HG02763 (cell line): ENCODE data around the gene CIT.

ENCODE experiments used
- ATAC-seq: cut with Tn5 transposase; IDR thresholded peaks from one replicate; pipeline ENCODE4 v1.9.1; 2021; ENCODE audit warnings: mild to moderate bottlenecking, moderate library complexity; ENCODE audit not compliant: unreplicated experiment

CIT gene

DNA sequence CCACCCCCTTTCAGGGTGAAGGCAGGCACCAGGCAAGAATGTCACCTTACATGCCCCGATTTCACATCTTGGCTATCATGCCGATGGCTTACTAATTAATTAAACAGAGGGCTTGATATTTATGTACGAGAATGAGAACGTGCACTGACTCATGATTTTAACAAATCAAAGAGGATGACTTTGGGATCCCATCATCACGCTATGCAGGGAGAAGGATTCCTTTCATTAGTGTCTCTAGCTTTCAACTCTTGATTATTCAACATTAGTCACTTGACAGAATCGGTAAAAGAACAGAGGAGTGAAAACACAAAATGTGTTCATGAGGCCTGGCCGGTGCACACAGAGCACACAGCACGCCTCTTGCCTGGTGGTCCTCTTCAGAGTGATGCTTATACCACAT lies 128.6 kb downstream of the CIT start:
- ATAC-seq, result no peak

DNA sequence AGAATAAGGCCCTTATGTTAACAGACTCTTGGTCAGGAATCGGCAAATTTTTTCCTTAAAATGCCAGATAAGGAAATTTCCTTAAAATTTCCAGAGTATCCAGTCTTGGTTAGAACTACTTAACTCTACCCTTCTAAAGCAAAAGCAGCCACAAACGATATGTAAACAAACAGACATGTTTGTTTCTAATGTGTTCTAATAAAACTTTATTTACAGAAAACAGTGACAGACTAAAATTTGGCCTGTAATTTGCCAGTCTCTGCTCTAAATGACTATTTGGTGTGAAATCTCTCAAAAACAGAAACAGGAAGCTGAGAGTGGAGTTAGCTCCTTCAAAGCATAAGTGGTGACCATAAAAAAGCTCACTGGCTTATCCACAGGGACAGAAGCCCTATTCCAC lies 131.0 kb downstream of the CIT start:
- ATAC-seq, result no peak

DNA sequence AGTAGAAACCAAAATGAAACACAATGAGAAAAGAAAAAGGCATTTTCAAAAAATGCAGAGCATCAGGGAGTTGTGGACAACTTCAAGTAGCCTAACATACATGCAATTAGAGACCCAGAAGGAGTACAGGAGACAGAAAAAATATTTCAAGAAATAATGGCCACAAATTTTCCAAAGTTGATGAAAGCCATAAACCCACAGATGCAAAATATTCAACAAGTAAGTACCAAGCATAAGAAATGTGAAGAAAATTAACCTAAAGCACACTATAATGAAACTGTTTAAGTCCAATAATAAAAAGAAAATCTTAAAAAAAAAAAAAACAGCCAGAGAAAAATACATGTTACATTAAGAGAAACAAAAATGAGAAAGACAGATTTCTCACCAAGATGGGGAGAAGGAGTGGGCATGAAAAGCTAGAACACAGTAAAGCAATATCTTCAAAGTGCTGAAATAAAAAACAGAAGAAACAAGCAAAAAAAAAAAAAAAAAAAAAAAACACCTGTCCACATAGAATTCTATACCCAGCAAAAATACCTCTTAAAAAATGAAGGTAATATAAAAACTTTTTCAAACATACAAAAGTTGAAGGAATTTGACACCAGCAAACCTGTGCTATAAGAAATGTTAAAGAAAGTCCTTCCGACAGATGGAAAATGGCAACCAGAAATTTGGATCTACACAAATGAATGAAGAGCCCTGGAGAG lies 132.1 kb downstream of the CIT start:
- no peak for ATAC-seq

DNA sequence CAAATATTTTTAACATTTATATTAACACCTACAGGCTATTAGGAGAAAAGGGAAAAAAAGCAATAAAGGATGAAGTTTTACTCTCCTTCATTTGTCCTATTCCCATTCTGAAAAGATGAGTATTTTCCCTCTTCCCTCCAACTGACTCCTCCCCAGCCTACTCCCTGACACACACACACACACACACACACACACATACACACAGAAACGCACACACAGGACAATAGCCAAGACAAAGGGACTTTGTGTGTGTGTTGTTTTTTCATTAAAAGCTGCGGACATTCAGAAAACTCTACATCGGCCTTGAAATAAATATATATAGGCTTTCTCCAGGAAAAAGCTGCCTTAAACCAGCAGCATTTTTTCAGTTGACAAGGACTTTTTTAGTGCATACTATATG lies 134.4 kb downstream of the CIT start:
- ATAC-seq, result no peak

DNA sequence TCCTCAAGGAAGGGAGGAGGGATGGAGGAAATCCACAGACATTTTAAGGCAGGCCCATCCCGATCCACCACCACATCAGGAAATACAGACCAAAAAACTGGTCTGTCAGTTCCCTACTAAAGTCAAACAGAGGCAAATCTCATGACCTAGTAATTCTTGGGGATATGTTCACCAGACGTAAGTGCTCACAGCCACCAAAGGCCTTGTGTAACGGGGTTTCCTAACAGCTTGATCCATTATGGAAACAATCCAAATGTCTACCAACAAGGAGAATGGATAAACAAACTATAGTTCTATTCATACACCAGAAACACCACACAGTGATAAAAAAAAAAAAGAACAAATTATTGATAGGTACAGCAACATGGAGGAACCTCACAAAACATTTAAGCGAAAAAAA lies 136.3 kb downstream of the CIT start:
- no peak for ATAC-seq

DNA sequence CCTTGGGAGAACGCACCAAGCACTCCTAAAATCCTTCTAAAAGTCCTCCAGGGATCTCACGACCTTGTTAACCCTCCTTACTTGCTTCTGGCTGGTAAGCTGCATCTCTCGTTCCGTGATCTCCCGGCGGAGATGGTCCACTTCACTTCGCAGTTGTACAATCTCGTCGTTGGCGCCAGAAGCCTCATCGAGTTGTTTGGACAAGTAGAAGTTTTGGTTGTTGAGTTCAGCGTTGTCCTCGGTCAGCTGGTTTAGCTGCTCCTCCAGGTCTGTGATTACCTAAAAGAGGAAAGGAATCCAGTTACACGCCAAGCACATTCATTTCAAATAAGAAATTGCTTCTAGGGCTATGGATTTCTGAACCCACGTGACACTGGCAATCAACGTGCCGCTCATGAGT lies 142.0 kb downstream of the CIT start:
- ATAC-seq, result no peak

DNA sequence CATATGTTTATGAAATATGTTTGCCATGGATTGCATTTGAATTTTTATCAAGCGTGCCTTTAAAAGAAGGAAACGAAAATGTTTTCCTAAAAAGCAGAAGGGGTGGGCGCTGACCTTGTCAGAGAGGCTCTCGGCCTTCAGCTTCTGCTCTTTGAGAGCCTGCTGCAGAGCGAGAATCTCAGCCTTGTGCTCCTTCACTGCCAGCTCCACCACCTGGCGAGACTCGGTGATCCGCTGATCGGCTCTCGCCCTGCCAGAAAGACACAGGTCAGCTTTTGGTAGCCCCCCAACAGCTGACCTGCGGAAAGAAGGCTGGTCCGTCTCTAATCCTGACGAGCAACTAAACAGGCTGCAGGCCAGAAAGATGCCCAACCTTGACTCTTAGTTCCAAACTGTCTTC lies 146.7 kb downstream of the CIT start:
- ATAC-seq, result no peak

DNA sequence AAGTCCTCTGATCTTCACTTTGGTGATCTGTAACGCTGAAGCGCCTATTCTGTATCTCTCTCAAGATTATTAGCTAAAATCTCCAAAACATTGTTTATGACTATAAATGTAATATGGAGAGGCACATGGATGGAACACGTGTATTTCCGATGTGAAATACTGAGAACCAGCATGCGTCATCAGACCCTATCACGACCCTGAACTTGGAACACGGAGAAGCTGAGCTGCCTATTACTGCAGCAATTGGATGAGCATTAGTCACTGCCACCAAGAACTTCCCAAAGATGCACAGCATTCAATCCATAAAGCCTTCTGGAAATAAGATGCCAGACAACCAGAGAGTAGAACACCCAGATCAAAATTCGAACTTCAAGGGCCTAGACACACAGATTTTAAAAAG lies 147.2 kb downstream of the CIT start:
- no peak for ATAC-seq

DNA sequence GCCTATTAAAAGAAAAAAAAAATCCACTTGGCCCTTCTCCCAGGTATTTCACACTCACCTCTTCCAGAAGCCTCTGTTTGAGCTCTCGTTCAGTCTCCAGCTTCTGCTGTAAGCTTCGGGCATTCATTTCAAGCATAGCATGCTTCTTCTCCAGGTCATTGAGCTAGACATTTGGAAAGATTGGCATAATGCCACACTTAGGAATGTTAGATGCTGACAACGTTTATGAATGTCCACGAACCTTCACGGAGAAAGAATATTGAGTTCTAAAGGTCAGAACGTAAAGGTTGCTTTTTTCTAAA lies 148.7 kb downstream of the CIT start:
- no peak for ATAC-seq

DNA sequence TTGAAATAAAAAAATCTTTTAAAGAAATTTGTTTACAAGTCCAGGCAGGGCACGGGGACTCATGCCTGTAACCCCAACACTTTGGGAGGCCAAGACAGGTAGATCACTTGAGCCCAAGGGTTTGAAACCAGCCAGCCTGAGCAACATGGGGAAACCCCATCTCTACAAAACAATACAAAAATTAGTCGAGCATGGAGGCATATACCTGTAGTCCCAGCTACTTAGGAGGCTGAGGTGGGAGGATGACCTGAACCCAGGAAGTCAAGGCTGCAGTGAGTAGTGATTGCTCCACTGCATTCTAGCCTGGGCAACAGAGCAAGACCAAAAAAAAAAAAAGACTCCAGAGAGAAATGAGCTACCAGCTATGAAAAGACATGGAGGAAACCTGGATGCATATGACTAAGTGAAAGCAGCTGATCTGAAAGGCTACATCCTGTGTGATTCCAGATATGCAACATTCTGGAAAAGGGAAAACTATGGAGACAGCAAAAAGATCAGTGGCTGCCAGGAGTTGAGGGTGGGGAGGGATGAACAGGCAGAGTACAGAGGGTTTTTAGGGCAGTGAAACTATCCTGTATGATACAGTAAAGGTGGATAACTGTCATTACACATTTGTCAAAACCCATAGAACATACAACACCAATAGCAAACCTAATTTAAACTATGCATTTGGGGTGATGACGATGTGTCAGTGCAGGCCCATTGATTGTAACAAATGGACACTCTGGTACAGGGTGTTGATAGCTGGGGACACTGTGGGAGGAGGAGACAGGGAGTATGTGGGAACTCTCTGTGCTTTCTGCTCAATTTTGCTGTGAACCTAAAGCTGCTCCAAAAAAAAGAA lies 149.3 kb downstream of the CIT start:
- no peak for ATAC-seq

DNA sequence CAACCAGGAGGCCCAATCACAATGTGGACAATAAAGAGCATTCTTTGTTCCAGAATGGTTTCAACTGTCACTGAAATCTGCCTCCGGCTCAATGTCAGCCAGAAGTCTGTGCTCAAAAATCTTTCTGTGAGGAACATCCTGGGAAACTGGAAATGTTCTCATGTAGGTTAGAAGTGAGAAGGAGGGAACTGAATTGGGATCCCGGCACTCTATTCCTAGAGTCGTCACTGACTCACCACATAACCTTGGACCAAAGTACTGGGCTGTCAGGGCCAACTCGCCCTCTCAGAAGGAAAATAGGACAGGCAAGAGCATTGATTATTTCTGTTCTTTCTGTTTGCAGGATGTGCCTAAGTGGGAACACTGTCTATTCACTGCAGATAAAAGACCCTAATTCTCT lies 151.6 kb downstream of the CIT start:
- ATAC-seq, result no peak

DNA sequence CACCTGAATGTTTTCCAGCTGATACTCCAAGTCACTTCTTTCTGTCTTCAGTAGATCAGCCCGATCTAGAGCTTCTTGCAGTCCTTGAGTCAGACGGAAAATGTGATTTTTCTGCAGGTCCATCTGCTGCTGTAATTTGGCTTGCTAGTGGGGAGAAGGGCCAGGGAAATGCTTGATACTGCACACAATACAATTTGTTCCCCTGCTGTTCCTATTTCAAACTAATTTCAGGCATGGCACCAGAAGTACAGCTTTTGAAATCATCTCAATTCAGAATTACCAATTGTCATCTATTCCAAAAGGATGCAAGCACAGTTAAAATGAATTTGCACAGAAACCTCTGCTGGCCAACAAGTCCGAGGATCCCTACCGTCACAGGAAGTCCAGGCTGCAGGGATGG lies 155.8 kb downstream of the CIT start:
- ATAC-seq, result no peak

DNA sequence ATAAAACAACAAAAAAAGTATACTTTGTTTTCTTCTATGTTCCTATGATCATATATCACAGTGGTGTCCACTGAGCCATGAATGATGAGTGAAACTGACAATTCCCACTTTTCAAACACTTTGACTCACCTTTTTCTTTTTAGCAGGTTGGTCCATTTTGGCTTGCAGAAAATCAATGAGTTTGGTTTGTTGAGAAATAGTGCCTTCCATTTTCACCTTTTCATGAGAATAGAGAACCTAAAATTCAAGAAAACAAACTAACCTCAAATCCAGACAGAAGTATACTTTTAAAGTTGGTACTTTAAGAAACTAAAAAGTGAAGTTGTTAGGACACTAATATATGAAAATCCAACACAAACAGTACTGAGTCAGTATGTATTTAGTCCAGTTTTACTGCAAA lies 156.8 kb downstream of the CIT start:
- no peak for ATAC-seq

DNA sequence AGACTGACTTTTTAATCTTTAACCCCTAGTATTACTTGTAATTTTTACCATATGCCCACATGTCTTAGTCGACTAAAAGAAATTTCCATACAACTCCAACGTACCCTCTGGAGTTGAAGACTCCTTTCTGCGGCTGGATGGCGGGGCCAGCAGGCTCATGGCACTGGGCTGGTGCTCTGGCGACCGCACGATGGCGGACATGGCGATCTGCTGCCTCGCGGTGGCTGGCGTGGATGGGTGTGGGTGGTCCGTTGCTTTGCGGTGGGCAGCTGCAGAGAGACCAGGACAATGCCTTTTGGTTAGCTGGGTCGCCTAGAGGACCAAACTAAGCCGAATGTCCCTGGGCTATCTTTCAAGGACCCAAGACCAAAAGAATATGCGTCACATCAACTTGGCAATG lies 159.0 kb downstream of the CIT start:
- no peak for ATAC-seq

DNA sequence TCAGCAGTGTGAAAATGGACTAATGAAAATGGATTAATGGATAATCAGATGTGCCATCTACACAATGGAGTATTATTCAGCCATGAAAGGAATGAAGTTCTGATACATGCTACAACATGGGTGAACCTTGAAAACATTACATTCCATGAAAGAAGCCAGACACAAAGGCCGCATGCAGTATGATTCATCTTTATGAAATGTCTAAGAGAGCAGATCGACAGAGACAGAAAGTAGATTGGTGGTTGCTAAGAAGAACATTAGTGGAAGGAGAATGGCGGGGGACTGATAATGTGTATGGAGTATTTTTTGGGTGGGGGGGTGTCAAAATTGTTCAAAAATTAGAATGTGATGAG lies 161.9 kb downstream of the CIT start:
- ATAC-seq, result no peak

DNA sequence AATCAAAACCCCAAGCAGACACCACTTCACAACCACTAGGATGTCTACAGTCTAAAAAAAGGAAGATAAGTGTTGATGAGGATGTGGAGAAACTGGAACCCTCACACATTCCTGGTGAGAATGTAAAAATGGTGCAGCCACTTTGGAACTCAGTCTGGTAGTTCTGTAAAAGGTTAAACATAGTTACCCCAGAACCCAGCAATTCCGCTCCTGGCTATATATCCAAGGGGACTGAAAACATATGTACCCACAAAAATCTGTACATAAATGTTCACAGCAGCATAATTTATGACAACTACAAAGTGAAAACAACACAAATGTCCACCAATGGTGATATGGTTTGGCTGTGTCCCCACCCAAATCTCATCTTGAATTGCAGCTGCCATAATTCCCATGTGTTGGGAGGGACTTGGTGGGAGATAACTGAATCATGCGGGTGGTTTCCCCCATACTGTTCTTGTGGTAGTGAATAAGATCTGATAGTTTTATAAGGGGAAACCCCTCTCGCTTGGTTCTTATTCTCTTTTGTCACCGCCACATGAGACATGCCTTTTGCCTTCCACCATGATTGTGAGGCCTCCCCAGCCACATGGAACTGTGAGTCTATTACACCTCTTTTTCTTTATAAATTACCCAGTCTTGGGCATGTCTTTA lies 162.4 kb downstream of the CIT start:
- no peak for ATAC-seq

DNA sequence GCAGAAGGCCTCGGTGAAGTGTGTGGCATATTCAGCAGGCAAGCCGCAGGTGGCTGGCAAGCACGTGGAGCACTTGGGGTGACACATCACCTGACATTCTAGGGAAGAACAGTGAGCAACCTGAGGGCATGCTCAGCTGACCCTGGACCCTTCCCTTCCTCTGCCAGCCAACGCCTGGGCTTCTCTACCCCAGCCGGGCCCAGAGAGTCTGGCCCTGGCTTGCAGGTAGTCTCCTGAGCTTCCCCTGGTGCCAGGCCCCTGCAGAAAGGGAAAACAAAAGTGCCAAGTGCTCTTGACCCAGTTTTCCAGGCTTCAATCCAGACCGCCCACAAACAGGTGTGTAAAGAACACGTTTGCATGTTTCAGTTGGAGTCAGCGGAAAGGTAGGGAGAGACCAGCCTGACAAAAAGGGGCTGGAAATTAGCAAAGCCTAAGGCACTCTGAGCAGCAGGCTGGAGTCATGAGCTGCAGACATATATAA lies 163.5 kb downstream of the CIT start:
- ATAC-seq, result no peak

DNA sequence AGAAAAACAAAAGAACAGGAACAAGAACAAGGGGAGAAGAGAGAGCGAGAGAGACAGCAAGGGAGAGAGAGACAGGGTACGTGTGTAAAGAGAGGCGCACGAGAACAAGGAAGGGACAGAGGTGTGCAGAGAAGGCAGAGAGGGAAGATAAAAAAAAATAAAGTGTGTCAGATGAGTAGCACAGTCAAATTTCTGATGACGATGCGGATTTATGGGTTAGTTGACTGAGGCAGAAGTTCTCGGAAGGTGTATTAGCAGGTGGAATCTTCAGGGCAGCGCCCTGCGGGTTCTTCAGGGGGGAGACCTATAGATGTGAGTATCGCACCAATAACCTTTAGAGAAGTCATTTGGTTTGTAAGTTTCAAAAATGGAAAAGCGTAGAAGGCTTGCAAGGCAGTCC lies 164.4 kb downstream of the CIT start:
- ATAC-seq, result no peak

DNA sequence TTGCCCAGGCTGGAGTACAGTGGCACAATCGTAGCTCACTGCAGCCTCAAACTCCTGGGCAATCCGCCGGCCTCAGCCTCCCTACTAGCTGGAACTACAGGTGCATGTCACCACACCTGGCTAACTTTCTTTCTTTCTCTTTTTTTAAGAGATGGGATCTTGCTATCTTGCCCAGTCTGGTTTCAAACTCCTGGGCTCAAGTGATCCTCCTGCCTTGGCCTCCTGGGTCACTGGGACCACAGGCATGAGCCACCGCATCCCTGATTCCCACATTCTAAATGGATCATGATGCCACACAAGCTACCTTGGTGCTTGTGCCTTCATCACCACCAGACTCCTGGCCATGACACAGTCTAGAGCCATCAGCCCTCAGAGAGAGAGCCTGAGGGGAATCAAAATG lies 165.4 kb downstream of the CIT start:
- ATAC-seq, result no peak

DNA sequence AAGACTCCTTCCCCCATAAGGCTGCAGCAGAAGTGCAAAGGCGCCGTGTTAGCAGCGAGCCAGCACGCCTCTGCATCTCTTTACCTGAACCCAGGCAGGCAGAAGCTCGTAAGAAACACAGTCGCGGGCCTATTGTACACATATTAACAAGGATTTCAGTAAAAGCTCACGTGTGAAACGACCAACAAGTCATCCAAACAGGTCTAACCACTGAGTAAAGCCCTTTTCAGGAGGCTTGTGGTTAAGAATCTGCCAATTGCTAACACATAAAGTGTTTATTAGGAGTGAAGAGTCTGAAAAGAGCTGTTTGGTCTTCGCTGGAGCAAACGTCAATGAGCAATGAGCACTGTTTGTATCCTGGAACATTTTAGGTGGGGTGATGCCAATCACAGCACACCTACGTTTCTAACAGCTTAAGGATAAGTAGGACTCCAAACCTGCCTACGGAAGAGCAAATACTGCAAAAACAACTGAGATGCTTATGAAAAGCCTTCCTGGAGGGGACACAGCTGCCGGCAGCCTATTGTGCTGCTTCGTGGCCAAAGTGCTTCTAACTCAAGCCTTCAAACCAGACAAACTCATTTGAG lies 166.1 kb downstream of the CIT start:
- ATAC-seq, result no peak

DNA sequence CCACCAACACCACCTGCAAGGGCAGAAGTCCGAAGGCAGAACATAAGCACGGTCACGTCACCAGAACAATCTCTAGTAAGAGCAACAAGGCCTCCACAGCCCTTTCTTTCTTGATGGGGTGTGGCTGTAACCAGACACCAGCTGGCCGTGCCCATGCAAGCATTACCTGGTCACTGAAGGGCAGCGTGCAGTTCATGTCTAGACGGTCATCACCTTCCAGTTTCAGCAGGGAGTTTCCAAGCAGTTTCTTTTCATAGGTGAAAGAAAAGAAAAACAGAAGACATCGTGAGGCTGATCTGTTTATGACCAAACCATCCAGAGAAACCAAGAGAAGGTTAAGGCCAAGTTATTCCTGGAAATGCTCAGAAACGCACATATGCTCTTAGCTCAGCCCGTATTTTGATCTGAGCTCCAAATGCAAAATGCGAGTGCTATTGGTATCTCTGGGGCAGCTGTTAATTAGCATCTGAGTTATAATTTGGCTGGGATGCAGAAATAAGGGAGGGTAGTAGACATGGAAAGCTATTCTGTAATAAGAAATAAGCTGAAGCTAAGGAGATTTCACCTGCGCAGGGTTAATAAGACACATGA lies 166.7 kb downstream of the CIT start:
- no peak for ATAC-seq
